CD14-positive monocyte (primary cell): ENCODE data around the gene CFAP61. TPM values are rescaled to one million over a fixed set of nuclear protein-coding genes. Genes with fewer than 3 reads are reported as not detected.

ENCODE experiments used
- DNase-seq, 3 donors: peaks; one replicate each; pipeline ENCODE4 v3.0.0-alpha.2; 2011 to 2022
- H2AFZ ChIP-seq: 2 replicates; pipeline ENCODE4 v1.6.0; 2012; ENCODE audit warnings: mild to moderate bottlenecking, low read depth, low read length, inconsistent platforms; ENCODE audit not compliant: insufficient read depth, poor library complexity, severe bottlenecking
- H3K27ac ChIP-seq, 2 donors: 1 replicate in 1 of 2; 2 replicates in 1 of 2; pipeline ENCODE4 v1.5.1; 2012 to 2013; ENCODE audit warnings: low read length in 2 of 2, control low read depth in 1 of 2, inconsistent platforms in 1 of 2, low read depth in 1 of 2, mild to moderate bottlenecking in 1 of 2
- H3K27me3 ChIP-seq, 2 donors: one replicate each; pipeline versions ENCODE4 v1.6.0 to v1.6.1; 2011 to 2013; ENCODE audit warnings: low read length in 2 of 2; ENCODE audit not compliant: control insufficient read depth in 2 of 2, insufficient read depth in 2 of 2
- H3K36me3 ChIP-seq, 2 donors: replicated peaks in 1 of 2; 1 replicate in 1 of 2; 2 replicates in 1 of 2; pipeline versions ENCODE4 v1.5.1 to v1.6.1; 2012 to 2013; ENCODE audit warnings: low read length in 2 of 2, control low read depth in 1 of 2, inconsistent platforms in 1 of 2, mild to moderate bottlenecking in 1 of 2; ENCODE audit not compliant: insufficient read depth in 2 of 2, control insufficient read depth in 1 of 2
- H3K4me1 ChIP-seq, 2 donors: 1 replicate in 1 of 2; 2 replicates in 1 of 2; pipeline versions ENCODE4 v1.5.1 to v1.6.1; 2012 to 2013; ENCODE audit warnings: low read length in 2 of 2, control low read depth in 1 of 2, inconsistent platforms in 1 of 2, mild to moderate bottlenecking in 1 of 2, moderate library complexity in 1 of 2; ENCODE audit not compliant: insufficient read depth in 2 of 2, control insufficient read depth in 1 of 2
- H3K4me2 ChIP-seq: replicated peaks from 2 replicates; pipeline ENCODE3; 2012; ENCODE audit warnings: low read length, moderate library complexity, mild to moderate bottlenecking; ENCODE audit not compliant: poor library complexity, severe bottlenecking; ENCODE audit errors: extremely low read depth
- H3K4me3 ChIP-seq, 3 experiments: fragments of 200-600 bp in 1 of 3; sonication (generic) in 1 of 3; replicated peaks in 1 of 3; 1 replicate in 2 of 3; 2 replicates in 1 of 3; pipeline ENCODE4 v1.5.1; 2011 to 2013; ENCODE audit warnings: low read length in 3 of 3, mild to moderate bottlenecking in 3 of 3, control low read depth in 2 of 3, low read depth in 2 of 3, inconsistent platforms in 1 of 3, moderate library complexity in 1 of 3
- H3K79me2 ChIP-seq: 2 replicates; pipeline ENCODE4 v1.6.0; 2012; ENCODE audit warnings: mild to moderate bottlenecking, control low read depth, inconsistent platforms, low read length, moderate library complexity; ENCODE audit not compliant: insufficient read depth
- H3K9ac ChIP-seq: 2 replicates; pipeline ENCODE4 v1.6.0; 2017; ENCODE audit warnings: low read length, mild to moderate bottlenecking; ENCODE audit not compliant: insufficient read depth, poor library complexity, severe bottlenecking
- H3K9me3 ChIP-seq, 2 donors: replicated peaks in 1 of 2; 1 replicate in 1 of 2; 2 replicates in 1 of 2; pipeline versions ENCODE4 v1.5.1 to v1.6.1; 2012 to 2013; ENCODE audit warnings: low read length in 2 of 2, control low read depth in 1 of 2; ENCODE audit not compliant: control insufficient read depth in 1 of 2, insufficient read depth in 1 of 2
- H4K20me1 ChIP-seq: 2 replicates; pipeline ENCODE4 v1.6.0; 2012; ENCODE audit warnings: mild to moderate bottlenecking, low read length, control low read depth, moderate library complexity; ENCODE audit not compliant: insufficient read depth
- H3K27ac Mint-ChIP-seq, 7 donors: one replicate each; pipeline ENCODE4 v1.8.0; 2020; ENCODE audit warnings: mild to moderate bottlenecking in 7 of 7, mixed read lengths in 7 of 7, moderate library complexity in 6 of 7, inconsistent platforms in 2 of 7
- H3K27me3 Mint-ChIP-seq, 3 donors: one replicate each; pipeline ENCODE4 v1.8.0; 2021 to 2022; ENCODE audit warnings: low read depth in 3 of 3, mild to moderate bottlenecking in 3 of 3, mixed read lengths in 3 of 3, moderate library complexity in 3 of 3, inconsistent platforms in 1 of 3
- H3K36me3 Mint-ChIP-seq, 2 donors: one replicate each; pipeline ENCODE4 v1.8.0; 2020; ENCODE audit warnings: mixed read lengths in 2 of 2, inconsistent platforms in 1 of 2, mild to moderate bottlenecking in 1 of 2
- H3K4me1 Mint-ChIP-seq: one replicate; pipeline ENCODE4 v1.8.0; 2020; ENCODE audit warnings: mild to moderate bottlenecking, mixed read lengths
- H3K4me3 Mint-ChIP-seq, 2 donors: one replicate each; pipeline ENCODE4 v1.8.0; 2020; ENCODE audit warnings: mild to moderate bottlenecking in 2 of 2, mixed read lengths in 2 of 2, moderate library complexity in 1 of 2
- H3K9me3 Mint-ChIP-seq, 7 donors: one replicate each; pipeline ENCODE4 v1.8.0; 2020 to 2022; ENCODE audit warnings: mixed read lengths in 7 of 7, mild to moderate bottlenecking in 6 of 7, moderate library complexity in 6 of 7, inconsistent platforms in 2 of 7
- CTCF ChIP-seq: fragments of 200-600 bp; IDR thresholded peaks from one replicate; pipeline ENCODE4 v1.8.0; 2022; ENCODE audit warnings: antibody characterized with exemption, mild to moderate bottlenecking
- WGBS: methylation state at CpG from one replicate; pipeline ENCODE4 v1.1.5; 2013; ENCODE audit warnings: missing lambda C conversion rate; ENCODE audit not compliant: insufficient coverage; 5-methylcytosine and 5-hydroxymethylcytosine counted together
- intact Hi-C, 2 donors: fragments of 100-400 bp; cut with micrococcal nuclease; formaldehyde crosslinking; loops; one replicate each; pipeline versions ENCODE4 v1.15.0 to v1.15.1; 2023
- polyA plus RNA-seq, 3 donors: library from polyadenylated mRNA; depleted of rRNA in 1 of 3; unstranded in 2 of 3; stranded (reverse) in 1 of 3; fragments of 300-500 nt in 2 of 3; fragments of >200 nt in 1 of 3; fragmentation: Illumina TruSeq in 2 of 3; gene quantifications; 1 replicate in 2 of 3; 2 replicates in 1 of 3; pipeline ENCODE4 v1.2.3, GENCODE V29; 2012 to 2021

Gene CFAP61
- polyA plus RNA-seq, 3 donors: not detected

DNA sequence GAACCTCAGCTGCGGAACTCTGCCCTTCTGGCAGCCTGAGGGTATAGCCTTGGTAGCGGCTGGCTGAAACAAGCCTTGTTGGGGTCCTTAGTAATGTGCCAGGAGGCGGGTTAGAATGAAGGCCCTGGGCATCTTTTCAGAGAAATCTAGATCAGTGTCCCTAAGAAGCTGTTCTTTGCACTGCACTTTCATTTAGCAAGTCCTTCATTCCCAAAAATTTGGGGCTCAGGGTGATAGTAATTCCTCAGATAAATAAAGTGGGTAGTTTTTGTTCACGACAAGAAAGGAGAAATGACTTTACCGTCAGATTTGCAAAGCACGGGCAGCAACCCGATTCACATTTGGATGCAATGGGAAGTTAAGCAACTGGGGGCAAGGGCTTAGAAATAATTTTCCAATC lies 318.8 kb downstream of the CFAP61 start:
- no peak for TF ChIP-seq CTCF
- Mint-ChIP-seq H3K27ac (no peak overlapping the region), H3K9me3 (peaks cover 0 to 9% (median 1%) of the 10 kb centered on the region in 7 donors), H3K36me3 (peaks cover 5 to 7% of the 10 kb centered on the region in 2 donors), H3K4me3 (peak overlapping the region in 1 of 2 donors; percentile 81), H3K4me1 (peaks cover 27% of the 10 kb centered on the region), H3K27me3 (peaks cover 75 to 91% (median 75%) of the 10 kb centered on the region in 3 donors)
- 9% methylated on average over 6 of the region's 7 CpGs for WGBS
- Histone ChIP-seq H3K9ac (no peak overlapping the region), H3K79me2 (no peaks in the 10 kb centered on the region), H3K36me3 (no peaks in the 10 kb centered on the region), H4K20me1 (no peaks in the 10 kb centered on the region), H3K27ac (no peak overlapping the region), H3K4me3 (no peak overlapping the region), H3K9me3 (peaks cover 0 to 18% of the 10 kb centered on the region in 2 donors), H3K27me3 (peaks cover 68 to 86% of the 10 kb centered on the region in 2 donors), H3K4me2 (no peak overlapping the region), H3K4me1 (peaks cover 18 to 33% of the 10 kb centered on the region in 2 donors), H2AFZ (no peak overlapping the region)
- intact Hi-C loops: no loop called here
- DNase-seq: no peak

GRCh38 chr20:20371681-20372080 lies 319.3 kb downstream of the CFAP61 start:
- H3K9me3 ChIP-seq: peaks cover 0 to 18% of the 10 kb centered on the region in 2 donors
- TF ChIP-seq CTCF: no peak
- intact Hi-C loops: no loop called here
- Mint-ChIP-seq H3K27me3 (peaks cover 69 to 87% (median 73%) of the 10 kb centered on the region in 3 donors), H3K36me3 (peaks cover 5 to 6% of the 10 kb centered on the region in 2 donors), H3K4me3 (peak overlapping the region in 1 of 2 donors; percentile 81), H3K4me1 (peaks cover 27% of the 10 kb centered on the region), H3K27ac (no peak overlapping the region), H3K9me3 (peaks cover 0 to 7% (median 1%) of the 10 kb centered on the region in 7 donors)
- H3K4me3 ChIP-seq: no peak overlapping the region
- no peaks in the 10 kb centered on the region for H3K36me3 ChIP-seq
- H4K20me1 ChIP-seq: no peaks in the 10 kb centered on the region
- DNase-seq: no peak
- no peak overlapping the region for H3K9ac ChIP-seq
- peaks cover 63 to 80% of the 10 kb centered on the region in 2 donors for H3K27me3 ChIP-seq
- no peaks in the 10 kb centered on the region for H3K79me2 ChIP-seq
- H3K27ac ChIP-seq: no peak overlapping the region
- H3K4me1 ChIP-seq: peaks cover 17 to 31% of the 10 kb centered on the region in 2 donors
- whole genome bisulfite sequencing: 33% methylated on average over 1 of the region's 3 CpGs
- H3K4me2 ChIP-seq: no peak overlapping the region
- no peak overlapping the region for H2AFZ ChIP-seq
